IPS-18c (cell line): ENCODE results near the gene LEP.

Experiments
- H3K4me3 ChIP-seq: 2 replicates; pipeline ENCODE4 v1.7.0; 2013; ENCODE audit warnings: low read depth, mild to moderate bottlenecking, low read length, moderate library complexity; ENCODE audit not compliant: insufficient read depth
- H3K9me3 ChIP-seq: one replicate; pipeline ENCODE4 v1.6.1; 2013; ENCODE audit warnings: mild to moderate bottlenecking, low read length, moderate library complexity; ENCODE audit not compliant: control insufficient read depth, insufficient read depth

LEP gene

GRCh38 chr7:128207609-128208008 is 33.5 kb upstream of the LEP start:
- Histone ChIP-seq H3K4me3 (no peak overlapping the region), H3K9me3 (peaks cover 2% of the 10 kb centered on the region)

DNA sequence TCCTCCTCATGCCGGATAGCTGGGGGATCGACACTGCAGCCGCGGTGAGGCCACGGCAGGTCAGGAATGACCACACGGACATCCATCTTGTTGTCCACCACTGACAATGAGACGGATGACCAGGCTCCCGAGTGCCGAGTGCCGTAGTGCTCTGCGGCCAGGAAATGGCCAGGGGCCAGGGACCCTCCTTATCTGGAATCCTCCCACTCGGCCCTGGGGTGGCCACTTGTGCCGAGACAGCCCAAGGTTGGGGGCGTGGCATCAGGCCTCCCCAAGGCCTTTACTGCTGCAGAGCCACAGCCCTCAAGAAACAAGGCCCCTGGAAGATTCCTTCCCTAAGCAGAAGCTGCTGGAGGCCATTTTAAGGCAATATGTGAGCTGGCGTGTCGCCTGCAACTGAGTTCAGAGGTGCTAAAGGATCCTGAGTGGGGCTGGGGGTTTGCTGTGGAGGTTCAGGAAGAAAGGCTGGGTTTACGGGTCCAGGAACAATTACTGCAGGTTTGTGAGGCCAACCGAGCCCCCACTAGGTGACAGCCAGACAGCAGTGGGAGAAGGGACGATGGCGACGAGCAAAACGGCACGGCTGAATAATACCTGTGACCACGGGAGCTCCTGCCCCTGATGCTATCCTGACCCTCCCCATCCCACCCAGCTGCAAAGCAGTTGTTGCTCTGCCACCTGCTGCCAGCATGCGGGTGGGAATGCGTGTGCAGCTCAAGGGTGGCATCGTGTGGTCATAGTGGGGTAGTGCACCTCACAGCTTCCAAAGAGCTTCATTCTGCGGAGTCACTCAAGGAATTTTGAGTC is 31.6 kb upstream of the LEP start:
- Histone ChIP-seq H3K9me3 (peaks cover 2% of the 10 kb centered on the region), H3K4me3 (no peak overlapping the region)

- Histone ChIP-seq H3K9me3 (no peaks in the 10 kb centered on the region), H3K4me3 (no peak overlapping the region)
These were observed 31.1 kb upstream of the LEP start for GRCh38 chr7:128210036-128210347.

GRCh38 chr7:128210590-128211570 is 30.2 kb upstream of the LEP start:
- H3K9me3 ChIP-seq, result no peaks in the 10 kb centered on the region
- no peak overlapping the region for H3K4me3 ChIP-seq

DNA sequence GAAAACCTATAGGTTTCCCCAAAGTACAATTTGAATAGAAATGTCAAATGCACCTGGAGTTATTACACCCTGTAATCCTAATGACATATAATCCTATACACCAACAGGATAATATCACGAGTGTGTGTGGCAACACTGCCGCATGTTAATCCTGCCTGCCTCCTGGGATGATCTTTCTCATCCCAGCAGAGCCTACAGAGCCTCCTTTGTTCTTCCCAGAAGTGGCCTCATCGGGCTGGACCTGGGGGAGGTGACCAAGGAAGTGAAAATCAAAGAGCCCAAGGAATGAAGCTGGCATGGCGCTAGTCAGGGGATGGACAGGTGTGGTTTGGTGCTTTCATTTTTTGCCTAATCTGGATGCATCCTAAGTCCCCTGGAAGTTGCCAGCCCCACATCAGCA is 29.5 kb upstream of the LEP start:
- H3K9me3 ChIP-seq, result no peaks in the 10 kb centered on the region
- H3K4me3 ChIP-seq, result no peak overlapping the region

DNA sequence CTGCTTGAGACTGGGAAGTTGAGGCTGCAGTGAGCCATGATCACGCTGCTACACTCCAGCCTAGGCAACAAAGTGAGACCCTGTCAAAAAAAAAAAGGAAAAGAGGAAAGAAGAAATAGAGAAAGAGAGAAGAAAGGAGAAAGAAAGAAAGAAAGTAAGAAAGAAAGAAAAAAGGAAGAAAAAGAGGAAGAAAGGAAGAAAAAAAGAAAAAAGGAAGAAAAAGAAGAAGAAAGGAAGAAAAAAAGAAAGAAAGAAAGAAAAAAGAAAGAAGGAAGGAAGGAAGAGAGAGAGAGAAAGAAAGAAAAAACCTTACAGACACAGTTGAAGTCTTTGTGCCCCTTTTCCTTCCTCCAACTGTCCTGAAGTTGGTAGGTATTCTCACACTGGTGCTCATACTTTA is 26.6 kb upstream of the LEP start:
- Histone ChIP-seq H3K9me3 (no peaks in the 10 kb centered on the region), H3K4me3 (no peak overlapping the region)

DNA sequence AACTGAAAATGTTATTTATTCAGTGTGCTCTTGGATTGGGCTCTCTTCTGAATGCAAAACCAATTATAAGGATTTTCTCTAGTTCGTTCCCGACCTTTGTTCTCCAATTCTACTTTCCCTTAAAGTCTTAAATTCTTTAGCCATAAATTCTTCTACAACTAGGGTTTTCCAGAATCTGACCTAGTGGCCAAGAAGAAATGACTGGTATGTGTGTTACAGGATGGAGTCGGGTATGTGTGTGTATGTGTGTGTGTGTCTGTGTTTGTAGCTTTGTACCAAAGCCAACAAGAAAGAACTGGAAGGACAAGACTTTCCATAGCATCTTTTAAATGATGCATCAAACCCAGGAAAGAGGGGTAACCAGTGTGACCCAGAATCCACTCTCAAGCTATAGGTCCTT is 25.8 kb upstream of the LEP start:
- Histone ChIP-seq H3K9me3 (no peaks in the 10 kb centered on the region), H3K4me3 (no peak overlapping the region)

GRCh38 chr7:128215739-128216138 is 25.3 kb upstream of the LEP start:
- H3K4me3 ChIP-seq, result no peak overlapping the region

DNA sequence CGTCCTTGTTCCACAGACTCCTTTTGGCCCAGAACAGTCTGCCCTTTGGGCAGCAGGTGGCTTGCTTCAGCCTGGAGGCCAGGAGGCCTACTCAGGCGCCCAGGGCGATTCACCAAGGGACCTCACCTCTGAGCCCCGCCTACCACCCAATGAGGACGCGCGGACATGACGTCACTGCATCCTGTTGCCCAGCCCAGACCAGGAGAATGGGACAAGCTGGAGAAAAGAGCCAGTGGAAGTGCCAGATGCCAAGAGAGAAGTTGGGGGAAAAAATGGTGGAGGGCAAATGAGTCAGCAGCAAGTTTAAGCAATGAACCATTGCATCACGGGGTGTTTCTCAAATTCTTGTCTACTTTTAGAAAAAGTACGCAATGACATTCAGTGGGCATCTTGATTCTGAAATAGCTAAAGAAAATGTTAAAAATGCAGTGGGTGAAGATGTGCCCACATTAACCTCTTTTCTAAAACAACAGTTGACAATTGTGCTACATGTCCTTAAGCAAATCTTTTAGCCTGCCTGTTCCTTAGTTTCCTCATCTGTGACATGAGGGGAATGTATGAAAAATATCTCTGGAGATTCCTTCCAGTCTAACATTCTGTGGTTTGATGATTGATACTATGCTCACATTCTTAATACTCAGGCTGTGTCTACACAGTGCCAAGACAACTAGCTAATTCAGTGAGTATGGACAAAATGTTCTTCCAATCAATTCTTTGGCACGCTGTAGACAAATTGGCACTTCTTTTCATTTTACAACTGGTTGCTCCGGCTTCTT is 23.9 kb upstream of the LEP start:
- H3K9me3 ChIP-seq, result no peaks in the 10 kb centered on the region
- no peak overlapping the region for H3K4me3 ChIP-seq

More at GRCh38 chr7:128215739-128216138, 25.3 kb upstream of the LEP start:
- no peaks in the 10 kb centered on the region for H3K9me3 ChIP-seq

DNA sequence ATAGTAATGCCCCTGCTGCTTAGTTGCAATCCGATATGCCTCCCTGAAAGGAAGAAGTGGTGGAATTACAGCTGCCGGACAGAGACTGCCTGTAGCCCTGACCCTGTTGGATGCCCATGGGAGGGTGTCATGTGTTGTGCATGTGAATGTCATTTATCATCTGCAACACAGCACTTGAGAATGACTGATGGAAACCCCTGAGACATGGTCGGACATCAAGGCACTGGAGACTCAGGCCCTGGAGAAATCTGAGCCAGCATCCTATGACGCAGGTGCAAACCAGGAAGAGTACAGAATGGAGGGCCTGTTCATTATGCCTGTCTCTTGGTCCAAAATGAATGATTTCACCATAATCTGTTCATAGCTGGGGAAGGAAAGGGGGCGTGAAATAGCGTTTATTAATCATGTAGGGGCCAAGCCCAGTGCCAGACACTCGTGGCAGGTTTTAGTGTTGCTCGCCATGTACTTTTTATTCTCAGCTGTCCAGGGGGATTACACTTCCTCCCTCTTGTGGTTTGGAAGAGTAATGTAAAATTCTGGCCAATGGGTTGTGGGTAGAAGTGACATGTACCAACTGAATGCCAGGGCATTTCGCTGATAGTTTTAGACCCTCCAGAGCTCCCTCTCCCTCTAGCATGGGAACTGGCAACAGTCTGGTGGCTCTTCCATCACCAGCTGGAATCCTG is 23.0 kb upstream of the LEP start:
- Histone ChIP-seq H3K9me3 (no peaks in the 10 kb centered on the region), H3K4me3 (no peak overlapping the region)

GRCh38 chr7:128219636-128220035 is 21.4 kb upstream of the LEP start:
- no peak overlapping the region for H3K4me3 ChIP-seq
- H3K9me3 ChIP-seq, result no peaks in the 10 kb centered on the region

GRCh38 chr7:128221929-128222403 is 19.1 kb upstream of the LEP start:
- no peak overlapping the region for H3K4me3 ChIP-seq

GRCh38 chr7:128226132-128226980 is 14.7 kb upstream of the LEP start:
- Histone ChIP-seq H3K4me3 (no peak overlapping the region), H3K9me3 (no peaks in the 10 kb centered on the region)

More at GRCh38 chr7:128221929-128222403, 19.1 kb upstream of the LEP start:
- no peaks in the 10 kb centered on the region for H3K9me3 ChIP-seq

GRCh38 chr7:128227271-128227670 is 13.8 kb upstream of the LEP start:
- H3K4me3 ChIP-seq, result no peak overlapping the region; the same call in 1 of the 2 replicates
- no peaks in the 10 kb centered on the region for H3K9me3 ChIP-seq

DNA sequence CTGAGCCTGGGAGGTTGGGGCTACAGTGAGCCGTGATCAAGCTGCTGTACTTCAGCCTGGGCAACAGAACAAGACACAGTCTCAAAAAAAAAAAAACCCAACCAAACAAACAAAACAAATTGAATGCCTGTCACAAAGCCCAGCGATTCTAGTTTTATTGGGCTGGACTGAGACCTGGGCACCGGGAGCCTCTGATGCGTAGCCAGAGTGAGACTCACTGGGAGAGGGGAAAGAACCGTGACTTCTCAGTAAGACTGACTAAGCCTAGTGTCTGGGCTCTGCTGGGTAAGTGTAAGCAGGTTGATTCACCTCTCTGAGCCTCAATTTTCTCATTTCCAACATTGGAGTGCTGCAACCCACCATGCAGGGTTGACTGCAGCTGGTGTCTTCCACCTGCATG is 10.1 kb upstream of the LEP start:
- no peaks in the 10 kb centered on the region for H3K9me3 ChIP-seq
- no peak overlapping the region for H3K4me3 ChIP-seq

DNA sequence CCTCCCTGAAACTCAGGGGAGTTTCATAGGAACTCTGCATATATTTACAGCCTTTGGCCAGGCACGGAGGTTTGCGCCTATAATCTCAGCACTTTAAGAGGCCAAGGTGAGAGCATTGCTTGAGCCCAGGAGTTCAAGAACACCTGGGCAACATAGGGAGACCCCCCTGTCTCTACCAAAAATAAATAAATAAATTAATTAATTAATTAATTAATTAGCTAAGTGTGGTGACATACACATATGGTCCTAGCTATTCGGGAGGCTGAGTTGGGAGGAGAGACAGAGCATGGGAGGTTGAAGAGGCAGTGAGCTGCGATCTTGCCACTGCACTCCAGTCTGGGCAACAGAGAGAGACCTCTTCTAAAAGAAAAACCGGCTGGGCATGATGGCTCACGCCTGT is 9.4 kb upstream of the LEP start:
- Histone ChIP-seq H3K9me3 (no peaks in the 10 kb centered on the region), H3K4me3 (no peak overlapping the region)
